HL-60 (cell line): Measurements from ENCODE around the gene MAPK8IP2.

Experiments used
- DNase-seq, 2 experiments: peaks; one replicate each; pipeline ENCODE4 v3.0.0-alpha.2; 2010 to 2020; ENCODE audit warnings: low read depth in 1 of 2, low spot score in 1 of 2
- H3K27ac ChIP-seq: fragments of 250-450 bp; sonication (Bioruptor Pico); replicated peaks from 2 replicates; pipeline ENCODE4 v1.5.1; 2020; ENCODE audit warnings: mild to moderate bottlenecking, moderate library complexity
- H3K27me3 ChIP-seq: fragments of 250-450 bp; sonication (Bioruptor Pico); 2 replicates; pipeline ENCODE4 v1.5.1; 2021; ENCODE audit warnings: mild to moderate bottlenecking, moderate library complexity; ENCODE audit not compliant: insufficient read depth, poor library complexity, severe bottlenecking
- H3K4me3 ChIP-seq: replicated peaks from 2 replicates; pipeline ENCODE4 v1.5.1; 2011; ENCODE audit warnings: mild to moderate bottlenecking, control low read depth, low read length; ENCODE audit not compliant: insufficient read depth
- GABPA ChIP-seq: IDR thresholded peaks from 2 replicates; pipeline ENCODE4 v1.6.1; 2012; ENCODE audit warnings: low read depth
- POLR2AphosphoS5 ChIP-seq: IDR thresholded peaks from 2 replicates; pipeline ENCODE4 v1.6.1; 2012; ENCODE audit warnings: low read depth
- SPI1 ChIP-seq: IDR thresholded peaks from 2 replicates; pipeline ENCODE4 v1.6.1; 2012; ENCODE audit warnings: low read depth, mild to moderate bottlenecking, borderline replicate concordance
- TF ChIP-seq, protein P1 (sequence below): IDR thresholded peaks from 2 replicates; pipeline ENCODE4 v1.6.1; 2012; ENCODE audit warnings: low read depth; ENCODE audit not compliant: insufficient replicate concordance
- TF ChIP-seq, protein P2 (sequence below): IDR thresholded peaks from one replicate; pipeline ENCODE4 v1.5.1; 2011; ENCODE audit warnings: low read length, control low read depth, inconsistent platforms; ENCODE audit not compliant: insufficient read depth

Gene MAPK8IP2

DNA sequence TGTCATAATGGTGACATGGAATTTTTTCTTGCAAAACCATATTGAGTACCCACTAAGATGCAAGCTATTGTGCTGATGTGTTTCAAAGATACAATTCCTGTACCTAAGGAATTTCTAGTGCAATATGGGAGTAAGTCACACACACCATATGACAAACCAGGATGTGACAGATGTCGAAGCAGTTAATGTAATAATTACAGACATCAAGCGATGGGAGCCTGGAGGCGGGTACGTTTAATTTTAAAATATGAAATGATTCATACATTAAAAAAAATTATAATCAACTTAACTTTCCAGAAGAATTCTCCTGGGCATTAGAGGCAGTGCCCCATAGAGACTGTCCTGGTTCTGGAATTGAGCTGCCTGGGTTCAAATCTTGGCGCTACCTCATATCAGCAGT, 43.9 kb upstream of the MAPK8IP2 start:
- no peaks in the 10 kb centered on the region for H3K27me3 ChIP-seq
- TF ChIP-seq GABPA, result no peak
- no peak for TF ChIP-seq POLR2AphosphoS5
- TF ChIP-seq SPI1, result no peak
- TF ChIP-seq, protein P1, sequence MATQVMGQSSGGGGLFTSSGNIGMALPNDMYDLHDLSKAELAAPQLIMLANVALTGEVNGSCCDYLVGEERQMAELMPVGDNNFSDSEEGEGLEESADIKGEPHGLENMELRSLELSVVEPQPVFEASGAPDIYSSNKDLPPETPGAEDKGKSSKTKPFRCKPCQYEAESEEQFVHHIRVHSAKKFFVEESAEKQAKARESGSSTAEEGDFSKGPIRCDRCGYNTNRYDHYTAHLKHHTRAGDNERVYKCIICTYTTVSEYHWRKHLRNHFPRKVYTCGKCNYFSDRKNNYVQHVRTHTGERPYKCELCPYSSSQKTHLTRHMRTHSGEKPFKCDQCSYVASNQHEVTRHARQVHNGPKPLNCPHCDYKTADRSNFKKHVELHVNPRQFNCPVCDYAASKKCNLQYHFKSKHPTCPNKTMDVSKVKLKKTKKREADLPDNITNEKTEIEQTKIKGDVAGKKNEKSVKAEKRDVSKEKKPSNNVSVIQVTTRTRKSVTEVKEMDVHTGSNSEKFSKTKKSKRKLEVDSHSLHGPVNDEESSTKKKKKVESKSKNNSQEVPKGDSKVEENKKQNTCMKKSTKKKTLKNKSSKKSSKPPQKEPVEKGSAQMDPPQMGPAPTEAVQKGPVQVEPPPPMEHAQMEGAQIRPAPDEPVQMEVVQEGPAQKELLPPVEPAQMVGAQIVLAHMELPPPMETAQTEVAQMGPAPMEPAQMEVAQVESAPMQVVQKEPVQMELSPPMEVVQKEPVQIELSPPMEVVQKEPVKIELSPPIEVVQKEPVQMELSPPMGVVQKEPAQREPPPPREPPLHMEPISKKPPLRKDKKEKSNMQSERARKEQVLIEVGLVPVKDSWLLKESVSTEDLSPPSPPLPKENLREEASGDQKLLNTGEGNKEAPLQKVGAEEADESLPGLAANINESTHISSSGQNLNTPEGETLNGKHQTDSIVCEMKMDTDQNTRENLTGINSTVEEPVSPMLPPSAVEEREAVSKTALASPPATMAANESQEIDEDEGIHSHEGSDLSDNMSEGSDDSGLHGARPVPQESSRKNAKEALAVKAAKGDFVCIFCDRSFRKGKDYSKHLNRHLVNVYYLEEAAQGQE, result no peak
- TF ChIP-seq, protein P2, sequence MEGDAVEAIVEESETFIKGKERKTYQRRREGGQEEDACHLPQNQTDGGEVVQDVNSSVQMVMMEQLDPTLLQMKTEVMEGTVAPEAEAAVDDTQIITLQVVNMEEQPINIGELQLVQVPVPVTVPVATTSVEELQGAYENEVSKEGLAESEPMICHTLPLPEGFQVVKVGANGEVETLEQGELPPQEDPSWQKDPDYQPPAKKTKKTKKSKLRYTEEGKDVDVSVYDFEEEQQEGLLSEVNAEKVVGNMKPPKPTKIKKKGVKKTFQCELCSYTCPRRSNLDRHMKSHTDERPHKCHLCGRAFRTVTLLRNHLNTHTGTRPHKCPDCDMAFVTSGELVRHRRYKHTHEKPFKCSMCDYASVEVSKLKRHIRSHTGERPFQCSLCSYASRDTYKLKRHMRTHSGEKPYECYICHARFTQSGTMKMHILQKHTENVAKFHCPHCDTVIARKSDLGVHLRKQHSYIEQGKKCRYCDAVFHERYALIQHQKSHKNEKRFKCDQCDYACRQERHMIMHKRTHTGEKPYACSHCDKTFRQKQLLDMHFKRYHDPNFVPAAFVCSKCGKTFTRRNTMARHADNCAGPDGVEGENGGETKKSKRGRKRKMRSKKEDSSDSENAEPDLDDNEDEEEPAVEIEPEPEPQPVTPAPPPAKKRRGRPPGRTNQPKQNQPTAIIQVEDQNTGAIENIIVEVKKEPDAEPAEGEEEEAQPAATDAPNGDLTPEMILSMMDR, result no peak
- H3K4me3 ChIP-seq, result no peak overlapping the region
- no peak for DNase-seq
- H3K27ac ChIP-seq, result no peak overlapping the region

DNA sequence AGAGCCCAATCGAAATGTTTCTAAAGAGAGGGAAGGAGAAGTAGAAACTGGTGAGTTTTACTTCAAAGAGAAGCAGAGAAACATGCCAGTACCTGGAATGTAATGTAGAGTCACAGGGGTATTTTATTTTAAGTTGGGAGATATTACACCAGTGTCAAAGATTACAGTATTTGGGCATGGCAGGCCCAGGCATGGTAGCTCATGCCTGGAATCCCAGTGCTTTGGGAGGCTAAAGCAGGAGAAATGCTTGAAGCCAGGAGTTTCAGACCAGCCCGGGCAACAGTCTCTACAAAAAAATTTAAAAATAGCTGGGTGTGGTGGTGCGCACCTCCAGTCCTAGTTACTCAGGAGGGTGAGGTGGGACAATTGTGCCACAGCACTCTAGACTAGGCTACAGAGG, 40.6 kb upstream of the MAPK8IP2 start:
- Histone ChIP-seq H3K27me3 (no peaks in the 10 kb centered on the region), H3K4me3 (no peak overlapping the region), H3K27ac (no peak overlapping the region)
- no peak for DNase-seq
- TF ChIP-seq SPI1 (no peak), POLR2AphosphoS5 (no peak), GABPA (no peak)
- TF ChIP-seq, protein P2, result no peak
- TF ChIP-seq, protein P1, result no peak

DNA sequence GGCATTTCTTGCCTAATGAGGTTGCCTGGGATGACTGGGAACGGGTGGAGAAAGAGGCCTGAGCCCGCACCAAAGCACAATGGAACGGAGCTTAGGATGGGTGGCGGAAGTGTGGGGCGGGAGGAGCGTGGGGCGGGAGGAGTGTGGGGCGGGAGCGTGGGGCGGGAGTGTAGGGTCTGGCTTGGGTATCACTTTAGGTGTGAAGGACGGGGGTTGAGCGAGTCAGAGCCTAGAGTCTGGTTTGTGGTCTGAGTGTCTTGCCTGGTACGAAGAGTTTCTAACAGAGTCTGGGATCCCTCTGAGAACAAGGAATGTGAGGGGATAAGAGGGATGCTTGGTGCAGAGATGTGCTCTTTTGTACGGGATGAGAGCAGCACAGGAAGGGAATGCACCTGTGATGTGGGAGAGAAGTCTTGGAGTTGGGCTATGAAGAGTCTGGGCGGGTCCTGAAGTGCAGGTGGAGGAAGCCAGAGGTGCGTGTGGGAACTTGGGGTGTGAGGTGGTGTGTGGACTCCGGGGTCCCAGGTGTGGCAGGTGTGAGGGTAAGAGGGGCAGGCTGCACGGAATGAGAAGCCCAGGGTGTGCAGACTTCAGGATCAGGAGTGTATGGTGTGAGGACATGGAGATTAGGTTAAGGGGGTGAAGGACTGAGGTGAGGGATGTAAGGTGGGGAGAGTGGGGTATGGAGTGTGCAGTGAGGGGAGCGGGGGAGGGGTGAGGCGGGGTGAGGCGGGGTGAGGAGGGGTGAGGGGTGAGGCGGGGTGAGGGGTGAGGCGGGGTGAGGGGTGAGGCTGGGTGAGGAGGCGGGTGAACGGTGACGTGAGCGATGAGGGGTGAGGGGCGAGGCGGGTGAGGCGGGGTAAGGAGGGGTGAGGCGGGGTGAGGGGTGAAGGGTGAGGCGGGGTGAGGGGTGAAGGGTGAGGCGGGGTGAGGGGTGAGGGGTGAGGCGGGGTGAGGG, 38.9 kb upstream of the MAPK8IP2 start:
- Histone ChIP-seq H3K4me3 (no peak overlapping the region), H3K27ac (no peak overlapping the region), H3K27me3 (no peaks in the 10 kb centered on the region)
- DNase-seq, result no peak
- TF ChIP-seq, protein P1, result no peak
- TF ChIP-seq, protein P2, result no peak
- TF ChIP-seq GABPA (no peak), SPI1 (no peak), POLR2AphosphoS5 (no peak)
